HG03103 (cell line): ENCODE measurements around the gene CMSS1.
A peak's percentile ranks its signal among the peaks of the same experiment; 100 is the strongest.

Experiments
- ATAC-seq: cut with Tn5 transposase; IDR thresholded peaks from one replicate; pipeline ENCODE4 v1.9.1; 2021; ENCODE audit warnings: low read depth; ENCODE audit not compliant: unreplicated experiment

The CMSS1 gene

GRCh38 chr3:99817437-99818240 is at the start of gene CMSS1:
Gene CMSS1, plus strand, starts transcription at chr3:99817862.
- peak; percentile 96 for ATAC-seq

GRCh38 chr3:99768126-99768525 is 49.5 kb upstream of the CMSS1 start:
- ATAC-seq, result no peak

GRCh38 chr3:99768808-99769501 is 48.7 kb upstream of the CMSS1 start:
- no peak for ATAC-seq

DNA sequence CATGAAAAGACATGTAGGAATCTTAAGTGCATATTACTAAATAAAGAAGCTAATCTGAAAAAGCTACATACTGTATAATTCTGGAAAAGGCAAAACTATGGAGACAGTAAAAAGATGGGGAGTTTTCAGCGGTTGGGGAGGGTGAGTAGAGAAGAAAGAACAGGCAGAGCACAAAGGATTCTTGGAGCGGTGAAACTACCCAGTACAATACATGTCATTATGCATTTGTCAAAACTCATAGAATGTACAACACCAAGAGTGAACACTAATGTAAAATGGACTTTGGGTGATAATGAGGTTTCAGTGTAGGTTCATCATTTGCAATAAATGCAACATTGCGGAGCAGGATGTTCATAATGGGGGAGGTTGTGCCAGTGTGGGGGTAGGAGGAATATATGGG is 45.5 kb upstream of the CMSS1 start:
- ATAC-seq, result no peak

GRCh38 chr3:99772671-99773070 is 45.0 kb upstream of the CMSS1 start:
- no peak for ATAC-seq

- peak; percentile 99 for ATAC-seq
Measured at GRCh38 chr3:99774467-99774866, 43.2 kb upstream of the CMSS1 start.

DNA sequence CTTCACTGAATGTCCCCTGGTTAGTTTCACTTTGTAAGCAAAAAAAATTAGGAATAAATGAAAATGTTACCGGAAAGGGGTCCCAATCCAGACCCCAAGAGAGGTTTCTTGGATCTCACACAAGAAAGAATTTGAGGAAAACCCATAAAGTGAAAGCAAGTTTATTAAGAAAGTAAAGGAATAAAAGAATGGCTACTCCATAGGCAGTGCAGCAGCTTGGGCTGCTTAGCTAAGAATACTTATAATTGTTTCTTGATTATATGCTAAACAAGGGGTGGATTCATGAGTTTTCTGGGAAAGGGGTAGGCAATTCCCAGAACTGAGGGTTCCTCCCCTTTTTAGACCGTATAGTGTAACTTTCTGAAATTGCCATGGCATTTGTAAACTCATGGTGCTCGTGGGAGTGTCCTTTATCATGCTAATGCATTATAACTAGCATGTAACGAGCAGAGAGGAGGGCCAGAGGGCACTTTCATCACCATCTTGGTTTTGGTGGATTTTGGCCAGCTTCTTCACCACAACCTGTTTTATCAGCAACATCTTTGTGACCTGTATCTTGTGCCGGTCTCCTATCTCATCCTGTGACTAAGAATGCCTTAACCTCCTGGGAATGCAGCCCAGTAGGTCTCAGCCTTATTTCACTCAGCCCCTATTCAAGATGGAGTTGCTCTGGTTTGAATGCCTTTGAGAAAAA is 41.0 kb upstream of the CMSS1 start:
- ATAC-seq, result no peak

- no peak for ATAC-seq
Measured at GRCh38 chr3:99777210-99777549, 40.5 kb upstream of the CMSS1 start.

- ATAC-seq, result no peak
Measured at GRCh38 chr3:99777708-99778107, 40.0 kb upstream of the CMSS1 start.

DNA sequence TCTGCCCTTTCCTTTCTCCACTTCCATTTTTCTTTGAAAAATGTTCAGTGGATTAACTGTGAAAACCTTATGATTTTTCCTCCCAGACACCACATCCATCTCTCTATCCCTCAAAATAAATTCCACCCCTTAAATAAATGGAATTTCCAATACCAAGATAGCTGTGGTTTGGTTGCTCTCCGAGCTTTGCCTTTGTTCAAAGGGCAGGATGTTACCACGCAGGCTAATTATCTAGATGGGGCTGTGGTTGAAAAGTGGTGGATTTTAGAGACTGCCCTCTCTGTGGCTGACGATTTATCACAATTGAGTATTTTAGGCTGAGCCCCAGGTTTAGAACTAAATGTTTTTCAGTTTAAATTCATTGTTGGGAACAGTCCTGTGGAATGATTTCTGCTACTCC is 36.9 kb upstream of the CMSS1 start:
- no peak for ATAC-seq

DNA sequence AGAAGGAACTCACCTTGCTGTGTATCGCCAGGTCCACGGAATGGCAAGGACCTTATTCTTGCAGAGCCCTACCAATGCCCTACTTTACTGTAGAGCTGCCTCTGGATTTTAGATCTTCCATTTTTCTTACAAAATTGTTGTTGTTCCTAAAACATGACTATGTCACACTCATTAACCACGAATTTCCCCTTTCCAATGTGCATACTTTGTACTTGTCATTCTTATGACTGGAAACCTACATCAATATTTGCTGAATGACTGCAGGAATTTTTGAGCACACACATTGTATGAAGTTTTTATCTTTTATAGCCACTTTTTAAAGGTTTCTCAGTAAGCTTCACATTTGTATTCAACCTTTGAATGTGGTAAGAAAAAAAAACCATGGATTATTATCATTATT is 35.9 kb upstream of the CMSS1 start:
- ATAC-seq, result no peak

DNA sequence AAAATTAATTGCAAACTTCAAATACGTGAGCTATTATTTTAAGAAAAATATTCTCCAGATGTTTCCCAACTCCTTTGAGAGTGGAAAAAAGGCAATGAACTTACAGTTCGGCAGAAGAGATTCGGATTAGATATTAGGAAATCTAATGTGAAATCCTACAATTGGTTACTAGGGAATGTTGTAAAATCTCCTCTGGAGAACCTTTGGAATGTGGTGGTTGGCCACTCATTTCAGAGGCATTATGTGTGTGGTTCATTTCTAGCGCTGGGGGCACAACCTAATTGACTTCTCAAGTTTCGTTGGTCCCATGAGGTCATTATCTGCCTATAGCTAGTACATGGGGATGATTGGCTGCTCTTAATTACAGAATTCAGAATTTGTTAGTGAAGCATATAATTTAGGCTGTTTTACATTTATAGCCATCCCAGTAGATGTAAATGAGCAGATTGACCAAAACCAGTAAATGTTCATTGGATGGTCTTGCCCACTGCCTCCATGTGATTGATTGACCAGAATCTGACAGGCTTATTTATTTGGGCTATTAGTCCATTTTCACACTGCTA is 34.6 kb upstream of the CMSS1 start:
- ATAC-seq, result no peak

DNA sequence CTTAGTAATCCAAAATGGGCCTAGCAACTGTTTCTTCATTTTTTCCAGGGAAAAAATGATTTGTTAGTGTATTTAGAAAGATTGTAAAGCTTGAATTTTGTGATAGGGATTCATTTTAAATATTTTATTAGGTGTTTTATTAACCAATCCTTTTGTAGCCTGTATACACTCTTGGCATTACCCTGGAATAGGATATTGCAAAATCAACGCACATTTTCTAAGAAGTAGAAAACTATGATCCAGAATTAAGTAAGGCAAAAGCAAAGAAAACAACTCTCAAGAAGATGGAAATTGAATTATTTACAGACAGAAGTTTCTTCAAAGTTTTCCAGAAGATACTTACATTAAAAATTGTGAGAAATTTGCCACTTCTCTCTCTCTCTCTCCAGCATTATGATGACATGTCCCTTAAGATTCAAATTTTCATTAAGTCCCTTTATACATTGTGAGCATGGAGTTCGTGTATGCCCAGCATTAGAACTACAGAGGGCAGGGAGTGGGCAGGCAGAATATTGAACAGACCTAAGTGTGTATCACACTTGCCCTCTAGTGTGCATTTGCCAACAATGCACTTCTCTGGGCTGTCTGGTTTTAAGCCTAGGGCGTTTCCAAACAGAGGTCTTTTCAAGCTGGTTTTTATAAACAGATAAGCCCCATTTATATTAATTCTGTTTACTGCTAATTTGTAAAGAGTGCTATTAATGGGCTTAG is 28.5 kb upstream of the CMSS1 start:
- peak; percentile 95 for ATAC-seq

DNA sequence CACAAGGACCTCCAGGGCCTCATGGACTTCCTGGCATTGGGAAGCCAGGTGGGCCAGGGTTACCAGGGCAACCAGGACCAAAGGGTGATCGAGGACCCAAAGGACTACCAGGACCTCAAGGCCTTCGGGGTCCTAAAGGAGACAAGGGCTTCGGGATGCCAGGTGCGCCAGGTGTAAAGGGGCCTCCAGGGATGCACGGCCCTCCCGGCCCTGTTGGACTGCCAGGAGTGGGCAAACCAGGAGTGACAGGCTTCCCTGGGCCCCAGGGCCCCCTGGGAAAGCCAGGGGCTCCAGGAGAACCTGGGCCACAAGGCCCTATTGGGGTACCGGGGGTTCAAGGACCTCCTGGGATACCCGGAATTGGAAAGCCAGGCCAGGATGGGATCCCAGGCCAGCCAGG is 23.2 kb upstream of the CMSS1 start:
- ATAC-seq, result no peak

GRCh38 chr3:99795573-99795972 is 22.1 kb upstream of the CMSS1 start:
- ATAC-seq, result no peak

DNA sequence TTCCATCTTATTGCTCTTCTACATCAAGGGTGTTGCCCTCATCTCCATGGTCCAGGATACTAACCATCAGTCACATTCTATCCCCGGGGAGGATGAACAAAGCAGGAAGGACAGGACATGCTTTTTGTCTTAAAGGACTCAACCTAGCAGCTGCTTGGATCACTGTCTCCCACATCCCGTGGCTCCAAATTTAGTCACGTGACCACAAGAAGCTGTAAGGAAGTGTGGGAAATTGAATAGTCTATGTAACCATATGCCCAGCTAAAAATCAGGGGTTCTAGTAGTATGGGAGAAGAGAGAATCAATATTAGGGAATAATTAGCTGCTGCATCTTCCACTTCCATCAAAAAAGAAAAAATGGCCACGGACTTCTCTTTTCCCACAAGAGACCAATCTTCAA is 18.2 kb upstream of the CMSS1 start:
- ATAC-seq, result no peak

DNA sequence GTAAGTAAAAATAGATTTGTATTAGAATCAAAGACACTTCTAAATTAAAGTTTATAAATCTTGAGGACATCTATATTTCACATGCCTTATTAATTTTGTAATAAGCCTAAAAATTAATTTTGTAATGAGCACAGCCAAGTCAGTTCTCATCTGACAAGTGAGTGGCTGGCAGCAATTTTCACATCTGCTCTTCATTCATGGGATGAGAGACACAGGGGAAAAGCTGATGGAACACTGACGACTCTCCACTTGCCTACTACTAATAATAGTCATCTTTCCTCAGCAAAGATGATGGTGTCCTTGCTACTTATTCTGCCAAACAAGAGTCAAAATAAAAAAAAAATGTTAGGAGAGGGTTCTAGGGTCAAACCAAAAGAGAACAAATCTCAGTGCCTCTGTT is 14.4 kb upstream of the CMSS1 start:
- ATAC-seq, result no peak

GRCh38 chr3:99805160-99805559 is 12.5 kb upstream of the CMSS1 start:
- no peak for ATAC-seq

- peak; percentile 66 for ATAC-seq
Measured at GRCh38 chr3:99808163-99808794, 9.4 kb upstream of the CMSS1 start.

- ATAC-seq, result no peak
Measured at GRCh38 chr3:99809565-99809964, 8.1 kb upstream of the CMSS1 start.
